Retinal pigment epithelial cell (primary cell): ENCODE data around the gene GIMAP7.
"Not testable (repeated sequence)": the region's sequence is repeated elsewhere in the genome, so short reads cannot be mapped to it uniquely, and the experiment has no call there.

Source experiments
- DNase-seq: peaks from one replicate; pipeline ENCODE4 v3.0.0-alpha.2; 2010; ENCODE audit warnings: low read depth
- H3K4me3 ChIP-seq: 2 replicates; pipeline ENCODE4 v1.5.1; 2011; ENCODE audit warnings: mild to moderate bottlenecking, low read length, control low read depth, moderate library complexity
- TF ChIP-seq, protein P1 (sequence below): conservative IDR thresholded peaks from 2 replicates; pipeline ENCODE4 v1.5.1; 2011; ENCODE audit warnings: low read depth, low read length, control low read depth, inconsistent platforms

Gene GIMAP7

DNA sequence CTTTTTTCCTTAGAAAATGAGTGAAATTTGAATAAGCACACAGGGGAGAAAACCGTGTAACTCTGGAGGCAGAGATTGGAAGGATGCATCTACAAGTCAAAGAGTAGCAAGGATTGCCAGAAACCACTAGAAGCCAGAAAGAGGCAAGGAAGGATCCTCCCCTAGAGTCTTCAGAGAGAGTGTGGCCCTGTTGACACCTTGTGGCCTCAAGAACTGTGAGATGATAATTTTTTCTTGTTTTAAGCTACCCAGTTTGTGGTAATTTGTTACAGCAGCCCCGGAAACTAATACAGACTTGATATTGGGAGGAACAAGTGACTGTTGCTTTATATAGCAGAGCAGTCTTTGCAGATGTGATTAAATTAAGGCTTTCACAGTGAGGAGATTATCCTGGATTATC is 3.6 kb upstream of the GIMAP7 start:
- DNase-seq, result no peak
- TF ChIP-seq, protein P1, sequence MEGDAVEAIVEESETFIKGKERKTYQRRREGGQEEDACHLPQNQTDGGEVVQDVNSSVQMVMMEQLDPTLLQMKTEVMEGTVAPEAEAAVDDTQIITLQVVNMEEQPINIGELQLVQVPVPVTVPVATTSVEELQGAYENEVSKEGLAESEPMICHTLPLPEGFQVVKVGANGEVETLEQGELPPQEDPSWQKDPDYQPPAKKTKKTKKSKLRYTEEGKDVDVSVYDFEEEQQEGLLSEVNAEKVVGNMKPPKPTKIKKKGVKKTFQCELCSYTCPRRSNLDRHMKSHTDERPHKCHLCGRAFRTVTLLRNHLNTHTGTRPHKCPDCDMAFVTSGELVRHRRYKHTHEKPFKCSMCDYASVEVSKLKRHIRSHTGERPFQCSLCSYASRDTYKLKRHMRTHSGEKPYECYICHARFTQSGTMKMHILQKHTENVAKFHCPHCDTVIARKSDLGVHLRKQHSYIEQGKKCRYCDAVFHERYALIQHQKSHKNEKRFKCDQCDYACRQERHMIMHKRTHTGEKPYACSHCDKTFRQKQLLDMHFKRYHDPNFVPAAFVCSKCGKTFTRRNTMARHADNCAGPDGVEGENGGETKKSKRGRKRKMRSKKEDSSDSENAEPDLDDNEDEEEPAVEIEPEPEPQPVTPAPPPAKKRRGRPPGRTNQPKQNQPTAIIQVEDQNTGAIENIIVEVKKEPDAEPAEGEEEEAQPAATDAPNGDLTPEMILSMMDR, result no peak
- H3K4me3 ChIP-seq, result no peak overlapping the region

DNA sequence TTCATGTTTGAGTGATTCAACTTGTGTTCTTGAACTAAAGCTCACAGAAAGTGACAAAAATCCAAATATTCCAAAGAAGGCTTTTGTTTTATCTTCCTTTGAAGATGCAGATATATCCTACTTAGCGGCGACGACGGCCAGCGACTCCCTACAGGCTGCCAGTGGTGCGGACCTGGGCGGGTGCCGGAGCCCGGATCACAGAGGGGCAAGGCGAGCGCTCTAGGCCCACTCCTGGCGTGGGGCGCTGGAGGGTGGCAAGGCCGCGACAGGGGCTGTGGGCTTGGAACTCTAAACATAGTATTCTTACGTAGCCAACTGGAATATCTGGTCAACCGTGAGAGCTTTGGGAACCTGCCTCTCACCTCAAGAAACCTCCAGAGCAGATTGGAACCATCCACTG is 914 bp upstream of the GIMAP7 start:
- no peak for DNase-seq
- TF ChIP-seq, protein P1, result no peak
- H3K4me3 ChIP-seq, result no peak overlapping the region

DNA sequence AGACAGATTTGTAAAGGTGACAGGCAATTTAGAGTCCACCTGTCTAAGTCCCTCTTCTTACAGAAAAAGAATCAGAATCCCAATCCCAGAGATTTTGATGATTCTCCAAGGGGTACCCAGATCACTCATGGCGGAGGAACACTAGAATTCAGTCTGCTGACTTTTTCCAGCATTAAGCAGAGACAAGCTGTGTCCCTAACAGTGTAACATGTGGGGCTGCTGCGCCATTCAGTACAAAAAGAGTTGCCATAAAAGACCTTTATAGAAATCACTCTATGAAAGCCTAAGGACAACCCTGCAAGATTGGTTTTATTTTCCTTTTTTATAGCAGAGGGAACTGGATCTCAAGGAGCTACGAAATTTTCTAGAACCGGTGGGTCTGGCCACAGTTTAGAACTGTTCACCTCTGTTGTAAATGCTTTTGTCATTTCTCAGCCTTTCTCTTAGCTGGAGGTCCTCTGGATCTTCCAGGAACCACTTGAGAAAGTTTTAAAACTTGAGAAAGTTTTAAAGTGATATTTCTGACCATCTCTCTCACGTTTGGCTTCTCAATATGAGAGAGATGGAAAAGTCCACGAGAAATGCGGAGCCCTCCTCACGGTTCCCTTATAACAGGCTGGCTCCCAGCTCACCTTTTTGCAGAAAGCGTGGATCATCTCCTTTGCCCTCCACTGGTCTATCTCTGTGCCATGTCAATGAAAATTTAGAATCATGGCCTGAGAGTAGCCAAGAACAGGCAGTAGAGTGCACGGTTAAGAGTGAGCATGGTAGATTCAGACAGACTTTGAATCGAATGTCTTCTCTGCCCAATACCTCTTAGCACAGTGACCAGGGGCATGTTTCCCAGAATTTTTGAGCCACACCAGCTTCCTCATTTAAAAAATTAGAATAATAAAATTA is 826 bp downstream of the GIMAP7 start:
- no peak overlapping the region for H3K4me3 ChIP-seq
- TF ChIP-seq, protein P1, result no peak
- no peak for DNase-seq

DNA sequence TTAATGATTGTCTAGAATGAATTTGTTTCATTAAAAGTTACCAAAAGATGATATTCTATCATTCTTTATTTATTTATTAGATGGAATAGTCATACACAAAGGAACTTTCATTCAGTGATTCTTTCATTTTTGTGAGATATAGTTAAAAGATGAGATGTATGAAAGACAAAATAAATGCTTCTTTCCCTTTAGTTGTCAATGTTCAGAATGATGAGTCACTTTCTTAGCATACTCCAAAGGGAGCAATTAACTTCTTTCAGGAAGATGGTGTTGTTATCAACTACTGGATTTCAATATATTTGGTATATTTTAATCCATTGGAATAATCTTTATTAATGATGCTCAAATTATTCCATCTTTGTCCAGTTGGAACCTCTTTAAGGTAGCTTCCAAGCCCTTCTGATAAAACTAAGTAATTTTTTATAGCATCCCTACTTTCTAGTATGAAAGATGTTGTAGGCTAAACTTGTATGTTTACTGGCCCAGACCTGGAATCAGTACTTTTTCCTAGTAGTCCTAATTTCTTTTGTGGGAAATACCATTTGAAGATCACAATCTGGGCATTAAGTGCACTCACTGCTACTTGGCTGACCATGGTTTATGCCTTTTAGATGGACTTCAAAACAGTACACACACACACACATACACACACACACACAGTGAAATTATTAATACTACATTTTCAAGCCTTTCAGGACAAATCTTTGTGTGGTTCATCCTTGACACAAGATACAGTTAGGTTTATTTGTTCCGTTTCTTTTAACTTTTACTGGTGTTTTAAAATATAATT is 2.5 kb downstream of the GIMAP7 start:
- no peak for DNase-seq
- TF ChIP-seq, protein P1, result no peak
- H3K4me3 ChIP-seq, result no peak overlapping the region

DNA sequence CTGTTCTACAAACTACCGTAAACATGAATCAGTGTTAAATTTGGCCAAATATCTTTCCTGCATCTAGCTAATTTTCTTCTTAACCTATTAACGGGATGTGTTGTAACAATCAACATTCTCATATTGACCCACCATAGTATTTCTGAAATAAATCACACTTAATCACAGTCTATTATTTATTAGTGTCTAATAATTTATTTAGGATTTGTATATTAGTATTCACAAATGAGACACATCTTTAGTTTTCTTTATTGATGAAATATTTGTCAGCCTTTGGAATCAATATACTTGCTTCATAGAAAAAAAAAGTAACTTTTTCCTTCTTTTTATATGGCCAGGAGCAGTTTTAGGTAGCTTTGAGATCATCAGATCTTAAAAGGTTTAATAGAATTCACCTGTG is 4.6 kb downstream of the GIMAP7 start:
- no peak overlapping the region for H3K4me3 ChIP-seq
- DNase-seq, result no peak
- TF ChIP-seq, protein P1, result no peak

DNA sequence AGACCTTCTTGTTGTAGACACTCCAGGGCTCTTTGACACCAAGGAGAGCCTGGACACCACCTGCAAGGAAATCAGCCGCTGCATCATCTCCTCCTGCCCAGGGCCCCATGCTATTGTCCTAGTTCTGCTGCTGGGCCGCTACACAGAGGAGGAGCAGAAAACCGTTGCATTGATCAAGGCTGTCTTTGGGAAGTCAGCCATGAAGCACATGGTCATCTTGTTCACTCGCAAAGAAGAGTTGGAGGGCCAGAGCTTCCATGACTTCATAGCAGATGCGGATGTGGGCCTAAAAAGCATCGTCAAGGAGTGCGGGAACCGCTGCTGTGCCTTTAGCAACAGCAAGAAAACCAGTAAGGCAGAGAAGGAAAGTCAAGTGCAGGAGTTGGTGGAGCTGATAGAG is 5.5 kb downstream of the GIMAP7 start:
- H3K4me3 ChIP-seq, result no peak overlapping the region
- TF ChIP-seq, protein P1, result no peak
- DNase-seq, result no peak

DNA sequence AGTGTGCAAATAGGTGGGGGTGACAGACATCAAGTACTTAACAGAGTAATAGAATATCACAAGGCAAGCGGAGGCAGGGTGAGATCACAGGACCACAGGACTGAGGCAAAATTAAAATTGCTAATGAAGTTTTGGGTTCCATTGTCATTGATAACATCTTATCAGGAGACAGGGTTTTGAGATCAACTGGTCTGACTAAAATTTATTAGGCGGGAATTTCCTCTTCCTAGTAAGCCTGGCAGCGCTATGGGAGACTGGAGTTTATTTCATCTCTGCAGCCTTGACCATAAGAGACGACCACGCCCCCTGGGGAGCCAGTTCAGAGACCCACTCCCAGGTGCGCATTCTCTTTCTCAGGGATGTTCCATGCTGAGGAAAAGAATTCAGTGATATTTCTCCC is 8.3 kb downstream of the GIMAP7 start:
- not testable (repeated sequence) for DNase-seq, H3K4me3 ChIP-seq
